Measurements from ENCODE around the gene SKA3. TPM values are rescaled to one million over a fixed set of nuclear protein-coding genes. Genes with fewer than 3 reads are reported as not detected.
"Not testable (repeated sequence)": the region's sequence is repeated elsewhere in the genome, so short reads cannot be mapped to it uniquely, and the experiment has no call there.

Gene SKA3
- total and polyA plus RNA-seq, 5 experiments from 2014 or later, result 0.06 to 0.79 (median 0.24) TPM; not detected in 1

- H3K4me3 Mint-ChIP-seq, H3K27me3 Mint-ChIP-seq, DNase-seq, H3K36me3 Mint-ChIP-seq, POLR2A ChIA-PET, H3K4me1 Mint-ChIP-seq, ATAC-seq: not testable (repeated sequence)
- peaks cover 0 to 13% (median 7%) of the 10 kb centered on the region in 9 donors for H3K9me3 Mint-ChIP-seq
- H3K27ac Mint-ChIP-seq, result peak overlapping the region in 1 of 10 donors; percentile 52
These were observed 25.3 kb upstream of the SKA3 start for GRCh38 chr13:21201456-21202190.

- H3K36me3 Mint-ChIP-seq, DNase-seq, H3K4me3 Mint-ChIP-seq, ATAC-seq, H3K27me3 Mint-ChIP-seq, H3K27ac Mint-ChIP-seq, H3K4me1 Mint-ChIP-seq, POLR2A ChIA-PET: not testable (repeated sequence)
- H3K9me3 Mint-ChIP-seq, result peaks cover 0 to 13% (median 7%) of the 10 kb centered on the region in 9 donors
These were observed 22.0 kb upstream of the SKA3 start for GRCh38 chr13:21198391-21198790.

GRCh38 chr13:21197606-21198225 is 21.4 kb upstream of the SKA3 start:
- H3K36me3 Mint-ChIP-seq, H3K27me3 Mint-ChIP-seq, ATAC-seq, POLR2A ChIA-PET, DNase-seq, H3K4me1 Mint-ChIP-seq, H3K4me3 Mint-ChIP-seq: not testable (repeated sequence)
- peaks cover 0 to 13% (median 7%) of the 10 kb centered on the region in 9 donors for H3K9me3 Mint-ChIP-seq
- H3K27ac Mint-ChIP-seq, result peak overlapping the region in 1 of 10 donors; percentile 67

- H3K36me3 Mint-ChIP-seq, POLR2A ChIA-PET: not testable (repeated sequence)
These were observed 18.4 kb upstream of the SKA3 start for GRCh38 chr13:21194756-21195155.

GRCh38 chr13:21186410-21186809 is 10.1 kb upstream of the SKA3 start:
- H3K36me3 Mint-ChIP-seq, DNase-seq, H3K27ac Mint-ChIP-seq, H3K27me3 Mint-ChIP-seq, ATAC-seq, H3K4me3 Mint-ChIP-seq, POLR2A ChIA-PET, H3K4me1 Mint-ChIP-seq, H3K9me3 Mint-ChIP-seq: not testable (repeated sequence)

More at GRCh38 chr13:21194756-21195155, 18.4 kb upstream of the SKA3 start:
- H3K9me3 Mint-ChIP-seq, H3K4me1 Mint-ChIP-seq, ATAC-seq, H3K27ac Mint-ChIP-seq, DNase-seq, H3K27me3 Mint-ChIP-seq, H3K4me3 Mint-ChIP-seq: not testable (repeated sequence)

- POLR2A ChIA-PET, result no interaction called here
These were observed 5.3 kb upstream of the SKA3 start for GRCh38 chr13:21181671-21182070.

GRCh38 chr13:21176982-21177284 is 581 bp upstream of the SKA3 start:
- H3K4me3 Mint-ChIP-seq, result peak overlapping the region; percentile 90 to 100 (median 95)
- peaks cover 5 to 39% (median 25%) of the 10 kb centered on the region in 4 donors for H3K4me1 Mint-ChIP-seq
- peaks cover 0 to 4% (median 0%) of the 10 kb centered on the region in 3 donors for H3K36me3 Mint-ChIP-seq
- peak; percentile 44 to 45 for ATAC-seq
- DNase-seq, result peak in 2 of 10 donors; percentile 25 to 26
- H3K9me3 Mint-ChIP-seq, result no peaks in the 10 kb centered on the region
- H3K27me3 Mint-ChIP-seq, result no peaks in the 10 kb centered on the region
- POLR2A ChIA-PET, result interaction anchor here (0.6 to 2.8 kb wide), 13 partner anchors 11 to 1314 kb away, joined by 3 to 16 read pairs (median 6); partner anchors contain the start of genes MICU2 and ZDHHC20
- peak overlapping the region; percentile 93 to 98 (median 96) for H3K27ac Mint-ChIP-seq

More at GRCh38 chr13:21181671-21182070, 5.3 kb upstream of the SKA3 start:
- Mint-ChIP-seq H3K4me3 (no peak overlapping the region), H3K27ac (peak overlapping the region in 1 of 10 donors; percentile 53), H3K9me3 (no peaks in the 10 kb centered on the region), H3K4me1 (peaks cover 3 to 38% (median 19%) of the 10 kb centered on the region in 4 donors), H3K36me3 (peaks cover 0 to 4% (median 0%) of the 10 kb centered on the region in 3 donors), H3K27me3 (no peaks in the 10 kb centered on the region)
- ATAC-seq, result no peak
- DNase-seq, result no peak

- H3K36me3 Mint-ChIP-seq, result peaks cover 0 to 4% (median 0%) of the 10 kb centered on the region in 3 donors
- H3K4me1 Mint-ChIP-seq, result peaks cover 5 to 30% (median 24%) of the 10 kb centered on the region in 4 donors
- peak overlapping the region; percentile 90 to 100 (median 95) for H3K4me3 Mint-ChIP-seq
- no peak for ATAC-seq
- H3K9me3 Mint-ChIP-seq, result no peaks in the 10 kb centered on the region
- DNase-seq, result no peak
- POLR2A ChIA-PET, result interaction anchor here (0.8 to 2.8 kb wide), 9 partner anchors 30 to 428 kb away, joined by 4 to 16 read pairs (median 7); partner anchors contain the start of genes MICU2 and ZDHHC20
- H3K27me3 Mint-ChIP-seq, result no peaks in the 10 kb centered on the region
- H3K27ac Mint-ChIP-seq, result peak overlapping the region in 8 of 10 donors; percentile 11 to 98 (median 95)
These were observed 617 bp downstream of the SKA3 start for GRCh38 chr13:21175656-21176214.

- H3K36me3 Mint-ChIP-seq, H3K9me3 Mint-ChIP-seq, POLR2A ChIA-PET, DNase-seq, H3K27me3 Mint-ChIP-seq, H3K4me3 Mint-ChIP-seq, ATAC-seq, H3K27ac Mint-ChIP-seq: not testable (repeated sequence)
- peaks cover 5 to 22% (median 20%) of the 10 kb centered on the region in 4 donors for H3K4me1 Mint-ChIP-seq
These were observed 2.6 kb downstream of the SKA3 start for GRCh38 chr13:21173767-21174166.

- ATAC-seq, result no peak
- DNase-seq, result no peak
- no peak overlapping the region for H3K27ac Mint-ChIP-seq
These were observed 4.9 kb downstream of the SKA3 start for GRCh38 chr13:21171420-21171819.

GRCh38 chr13:21165606-21166005 is 10.7 kb downstream of the SKA3 start:
- POLR2A ChIA-PET, DNase-seq, H3K27ac Mint-ChIP-seq, H3K4me3 Mint-ChIP-seq, H3K36me3 Mint-ChIP-seq, H3K9me3 Mint-ChIP-seq, H3K27me3 Mint-ChIP-seq, H3K4me1 Mint-ChIP-seq, ATAC-seq: not testable (repeated sequence)

More at GRCh38 chr13:21171420-21171819, 4.9 kb downstream of the SKA3 start:
- peaks cover 2 to 5% (median 4%) of the 10 kb centered on the region in 4 donors for H3K4me1 Mint-ChIP-seq
- no peaks in the 10 kb centered on the region for H3K9me3 Mint-ChIP-seq
- POLR2A ChIA-PET, result no interaction called here
- no peaks in the 10 kb centered on the region for H3K27me3 Mint-ChIP-seq
- H3K36me3 Mint-ChIP-seq, result no peaks in the 10 kb centered on the region
- no peak overlapping the region for H3K4me3 Mint-ChIP-seq

- no peak for DNase-seq
- Mint-ChIP-seq H3K27ac (no peak overlapping the region), H3K4me1 (no peaks in the 10 kb centered on the region), H3K36me3 (no peaks in the 10 kb centered on the region), H3K4me3 (no peak overlapping the region), H3K9me3 (no peaks in the 10 kb centered on the region), H3K27me3 (no peaks in the 10 kb centered on the region)
- no peak for ATAC-seq
- POLR2A ChIA-PET, result no interaction called here
These were observed 11.7 kb downstream of the SKA3 start for GRCh38 chr13:21164631-21165030.

All from naive thymus-derived CD8-positive, alpha-beta T cell (primary cell).